Calu3 (cell line): ENCODE data around the gene KIAA1549. TPM values are rescaled to one million over a fixed set of nuclear protein-coding genes. Genes with fewer than 3 reads are reported as not detected.

Experiments used
- BruUV-seq: library from RNA; stranded (reverse); fragments of 400-500 nt; replicated peaks from 2 replicates; lab custom pipeline; 2021; lab: Mats Ljungman, UMichigan
- CTCF ChIA-PET: fragments of 300-600 bp; sonication (Branson Sonifier 250); formaldehyde crosslinking; loops from one replicate; lab custom pipeline; 2022; ENCODE audit warnings: antibody characterized with exemption; lab: Charles Lee
- DNase-seq: peaks from one replicate; pipeline ENCODE4 v3.0.0; 2022
- H3K27ac Mint-ChIP-seq: one replicate; pipeline ENCODE4 v1.8.0; 2022; ENCODE audit warnings: mixed read lengths; ENCODE audit not compliant: unreplicated experiment
- H3K27me3 Mint-ChIP-seq: one replicate; pipeline ENCODE4 v1.8.0; 2022; ENCODE audit warnings: mixed read lengths; ENCODE audit not compliant: unreplicated experiment
- H3K36me3 Mint-ChIP-seq: one replicate; pipeline ENCODE4 v1.8.0; 2022; ENCODE audit warnings: mild to moderate bottlenecking, moderate library complexity, mixed read lengths; ENCODE audit not compliant: insufficient read depth, unreplicated experiment
- H3K4me1 Mint-ChIP-seq: one replicate; pipeline ENCODE4 v1.8.0; 2022; ENCODE audit warnings: mild to moderate bottlenecking, low read depth, mixed read lengths; ENCODE audit not compliant: unreplicated experiment
- H3K4me3 Mint-ChIP-seq: one replicate; pipeline ENCODE4 v1.8.0; 2022; ENCODE audit warnings: mild to moderate bottlenecking, low read depth, moderate library complexity, mixed read lengths; ENCODE audit not compliant: unreplicated experiment
- H3K9me3 Mint-ChIP-seq: one replicate; pipeline ENCODE4 v1.8.0; 2022; ENCODE audit warnings: low read depth, mixed read lengths; ENCODE audit not compliant: unreplicated experiment
- intact Hi-C: fragments of 100-400 bp; cut with micrococcal nuclease; formaldehyde crosslinking; loops from one replicate; pipeline ENCODE4 v1.10.0; 2022; ENCODE audit not compliant: unreplicated experiment
- total RNA-seq: library from RNA; stranded (reverse); gene quantifications from 2 replicates; pipeline ENCODE4 v1.2.3, GENCODE V29; 2022
- TF ChIP-seq, protein P1 (sequence below): fragments of 200-600 bp; IDR thresholded peaks from one replicate; pipeline ENCODE4 v1.8.0; 2022; ENCODE audit warnings: antibody characterized with exemption; ENCODE audit not compliant: unreplicated experiment

KIAA1549 gene
- total RNA-seq, 1 experiment from 2014 or later = 10.4 TPM

GRCh38 chr7:138987686-138988085, 6.5 kb upstream of the KIAA1549 start:
- TF ChIP-seq, protein P1, sequence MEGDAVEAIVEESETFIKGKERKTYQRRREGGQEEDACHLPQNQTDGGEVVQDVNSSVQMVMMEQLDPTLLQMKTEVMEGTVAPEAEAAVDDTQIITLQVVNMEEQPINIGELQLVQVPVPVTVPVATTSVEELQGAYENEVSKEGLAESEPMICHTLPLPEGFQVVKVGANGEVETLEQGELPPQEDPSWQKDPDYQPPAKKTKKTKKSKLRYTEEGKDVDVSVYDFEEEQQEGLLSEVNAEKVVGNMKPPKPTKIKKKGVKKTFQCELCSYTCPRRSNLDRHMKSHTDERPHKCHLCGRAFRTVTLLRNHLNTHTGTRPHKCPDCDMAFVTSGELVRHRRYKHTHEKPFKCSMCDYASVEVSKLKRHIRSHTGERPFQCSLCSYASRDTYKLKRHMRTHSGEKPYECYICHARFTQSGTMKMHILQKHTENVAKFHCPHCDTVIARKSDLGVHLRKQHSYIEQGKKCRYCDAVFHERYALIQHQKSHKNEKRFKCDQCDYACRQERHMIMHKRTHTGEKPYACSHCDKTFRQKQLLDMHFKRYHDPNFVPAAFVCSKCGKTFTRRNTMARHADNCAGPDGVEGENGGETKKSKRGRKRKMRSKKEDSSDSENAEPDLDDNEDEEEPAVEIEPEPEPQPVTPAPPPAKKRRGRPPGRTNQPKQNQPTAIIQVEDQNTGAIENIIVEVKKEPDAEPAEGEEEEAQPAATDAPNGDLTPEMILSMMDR = no peak
- H3K4me3 Mint-ChIP-seq = no peak overlapping the region
- no peak for DNase-seq
- BruUV-seq = no TSS peak
- CTCF ChIA-PET = no interaction called here
- no peaks in the 10 kb centered on the region for H3K36me3 Mint-ChIP-seq
- peaks cover 10% of the 10 kb centered on the region for H3K4me1 Mint-ChIP-seq
- peaks cover 18% of the 10 kb centered on the region for H3K27me3 Mint-ChIP-seq
- H3K9me3 Mint-ChIP-seq = no peaks in the 10 kb centered on the region
- no peak overlapping the region for H3K27ac Mint-ChIP-seq
- intact Hi-C loops = no loop called here

GRCh38 chr7:138982204-138982623, 1.0 kb upstream of the KIAA1549 start:
- Mint-ChIP-seq H3K27me3 (no peaks in the 10 kb centered on the region), H3K36me3 (peaks cover 23% of the 10 kb centered on the region), H3K4me1 (peaks cover 41% of the 10 kb centered on the region), H3K9me3 (no peaks in the 10 kb centered on the region), H3K4me3 (peak overlapping the region; percentile 74), H3K27ac (no peak overlapping the region)
- CTCF ChIA-PET = interaction anchor here (1.0 kb wide), 1 partner anchor 96 kb away, joined by 5 read pairs; no protein-coding TSS in a partner anchor
- DNase-seq = no peak
- TF ChIP-seq, protein P1 = no peak
- intact Hi-C loops = no loop called here
- no TSS peak for BruUV-seq

DNA sequence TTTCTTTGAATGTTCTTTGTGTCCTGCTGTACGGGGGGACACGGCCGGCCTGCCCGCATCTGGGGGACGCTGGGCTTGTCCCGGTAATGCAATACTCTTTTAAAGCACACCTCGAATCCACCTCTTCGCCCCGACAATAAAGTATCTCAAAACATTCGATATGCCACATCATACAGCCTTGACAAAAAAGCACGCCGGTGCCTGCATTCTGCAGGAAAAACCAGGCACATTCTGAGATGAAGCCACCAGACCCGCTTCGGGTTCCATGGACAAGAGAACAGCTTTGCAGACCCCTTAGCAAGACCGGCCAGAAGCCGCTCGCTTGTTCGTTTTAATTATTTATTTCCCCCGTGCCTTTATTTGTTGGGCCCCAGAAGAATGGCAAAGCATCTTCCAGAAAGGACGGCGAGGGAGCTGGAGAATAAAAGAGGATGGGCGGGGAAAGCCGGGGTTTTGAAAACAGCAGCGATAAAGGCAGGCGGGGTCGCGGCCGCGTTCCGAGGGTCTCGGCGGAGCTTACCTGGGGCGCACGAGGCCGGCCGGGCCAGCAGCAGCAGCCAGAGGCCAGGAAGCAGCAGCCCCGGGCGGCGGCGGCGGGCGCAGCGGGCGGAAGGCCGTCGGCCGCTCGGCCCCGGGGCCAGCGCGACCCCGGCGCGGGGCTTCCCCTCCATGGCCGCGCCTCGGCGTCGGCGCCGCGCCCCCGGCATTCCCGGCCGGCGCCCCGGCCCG, 462 bp downstream of the KIAA1549 start:
- peaks cover 33% of the 10 kb centered on the region for H3K4me1 Mint-ChIP-seq
- peak overlapping the region; percentile 81 for H3K27ac Mint-ChIP-seq
- H3K36me3 Mint-ChIP-seq = peaks cover 23% of the 10 kb centered on the region
- TF ChIP-seq, protein P1 = no peak
- H3K4me3 Mint-ChIP-seq = peak overlapping the region; percentile 86
- intact Hi-C loops = loop anchor here (1.0 kb wide), 1 partner anchor 94 kb away; no protein-coding TSS in a partner anchor
- DNase-seq = no peak
- TSS peak; percentile 59 for BruUV-seq
- no peaks in the 10 kb centered on the region for H3K27me3 Mint-ChIP-seq
- no peaks in the 10 kb centered on the region for H3K9me3 Mint-ChIP-seq
- CTCF ChIA-PET = no interaction called here

GRCh38 chr7:138979988-138980562, 1.1 kb downstream of the KIAA1549 start:
- intact Hi-C loops = loop anchor here (1.0 kb wide), 1 partner anchor 94 kb away; no protein-coding TSS in a partner anchor
- DNase-seq = no peak
- BruUV-seq = no TSS peak

More at GRCh38 chr7:138979988-138980562, 1.1 kb downstream of the KIAA1549 start:
- Mint-ChIP-seq H3K27ac (peak overlapping the region; percentile 81), H3K27me3 (no peaks in the 10 kb centered on the region), H3K4me3 (peak overlapping the region; percentile 86), H3K36me3 (peaks cover 23% of the 10 kb centered on the region), H3K4me1 (peaks cover 31% of the 10 kb centered on the region), H3K9me3 (no peaks in the 10 kb centered on the region)
- CTCF ChIA-PET = interaction anchor here (0.6 kb wide), 1 partner anchor 270 kb away, joined by 4 read pairs; no protein-coding TSS in a partner anchor
- TF ChIP-seq, protein P1 = no peak
